Esophagus squamous epithelium (tissue), 5 donors: ENCODE data around the gene PRKCE. TPM values are rescaled to one million over a fixed set of nuclear protein-coding genes. Genes with fewer than 3 reads are reported as not detected.

Experiments
- DNase-seq: peaks from one replicate; lab custom pipeline; 2025; lab: John Stamatoyannopoulos, UW
- H3K27ac ChIP-seq, 4 donors: fragments of 200-600 bp; sonication (generic); one replicate each; pipeline ENCODE4 v1.5.1; 2016 to 2019; ENCODE audit warnings: mild to moderate bottlenecking in 1 of 4
- H3K27me3 ChIP-seq, 4 donors: fragments of 200-600 bp; sonication (generic); 1 replicate in 3 of 4; 2 replicates in 1 of 4; pipeline versions ENCODE4 v1.5.1 to v1.6.0; 2017 to 2021; ENCODE audit warnings: antibody characterized with exemption in 1 of 4
- H3K36me3 ChIP-seq, 3 donors: fragments of 200-600 bp; sonication (generic); one replicate each; pipeline ENCODE4 v1.5.1; 2016 to 2019
- H3K4me1 ChIP-seq, 3 donors: fragments of 200-600 bp; sonication (generic); one replicate each; pipeline ENCODE4 v1.5.1; 2017 to 2019
- H3K4me3 ChIP-seq, 4 donors: fragments of 200-600 bp; sonication (generic); 1 replicate in 3 of 4; 2 replicates in 1 of 4; pipeline ENCODE4 v1.5.1; 2016 to 2019; ENCODE audit warnings: mild to moderate bottlenecking in 2 of 4, moderate library complexity in 1 of 4
- H3K9me3 ChIP-seq, 3 donors: fragments of 200-600 bp; sonication (generic); one replicate each; pipeline ENCODE4 v1.5.1; 2016 to 2019
- POLR2A ChIP-seq, 4 donors: fragments of 450-650 bp; IDR thresholded peaks; one replicate each; pipeline ENCODE4 v1.6.1; 2017; ENCODE audit warnings: antibody characterized with exemption in 4 of 4, mild to moderate bottlenecking in 4 of 4, moderate library complexity in 3 of 4
- WGBS, 2 donors: methylation state at CpG; one replicate each; pipeline ENCODE4 v1.1.5; 2018; 5-methylcytosine and 5-hydroxymethylcytosine counted together
- intact Hi-C: fragments of 100-400 bp; cut with DNase I; formaldehyde crosslinking; loops from one replicate; pipeline ENCODE4 v1.15.0; 2022
- total RNA-seq, 4 donors: library from RNA; depleted of rRNA; stranded (reverse); fragments of >200 nt; gene quantifications; one replicate each; pipeline ENCODE4 v1.1.0, GENCODE V29; 2016
- TF ChIP-seq, protein P1 (sequence below), 6 experiments: fragments of 450-650 bp in 4 of 6; fragments of 200-600 bp in 2 of 6; sonication (generic) in 2 of 6; IDR thresholded peaks; one replicate each; pipeline ENCODE4 v1.5.1; 2016 to 2019; ENCODE audit warnings: antibody characterized with exemption in 6 of 6, mild to moderate bottlenecking in 4 of 6, moderate library complexity in 4 of 6
- donor health status: DM: yes; HTN: yes; CAD: no.

The PRKCE gene
- total RNA-seq, 4 donors from 2014 or later: 6.5 to 13.7 (median 9.9) TPM

DNA sequence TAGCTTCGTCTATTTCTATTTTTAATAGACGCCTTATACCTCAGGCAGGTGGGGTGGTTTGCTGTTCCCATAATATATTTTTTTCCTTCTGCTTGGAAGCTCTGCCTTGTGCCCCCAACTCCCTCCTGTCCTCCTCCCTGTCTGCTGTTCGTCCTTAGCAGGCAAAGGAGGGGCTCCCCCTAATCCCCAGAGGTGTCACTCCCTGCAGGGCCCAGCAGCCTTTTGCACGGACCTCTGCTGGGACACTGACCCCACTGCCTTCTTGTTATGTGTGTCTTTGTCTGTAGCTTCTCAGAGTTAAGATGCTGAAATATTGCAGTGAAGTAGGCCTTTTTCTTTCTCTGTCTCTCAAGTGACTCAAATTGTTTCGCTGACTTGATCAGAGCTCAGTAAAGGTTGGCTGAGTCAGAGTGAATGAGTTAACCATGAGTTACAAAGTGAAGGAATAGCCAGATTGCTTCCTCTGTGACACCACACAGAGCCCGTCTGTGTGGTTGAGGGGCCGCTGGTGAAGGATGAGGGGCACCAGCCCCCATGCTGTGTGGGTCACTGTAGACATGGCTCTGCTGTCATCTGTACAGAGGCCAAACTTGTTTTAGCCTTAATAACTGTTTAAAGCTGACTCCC, 47.7 kb downstream of the PRKCE start:
- Histone ChIP-seq H3K27ac (peak overlapping the region; percentile 4 to 66 (median 50)), H3K4me3 (no peak overlapping the region), H3K27me3 (no peaks in the 10 kb centered on the region), H3K36me3 (no peaks in the 10 kb centered on the region), H3K4me1 (peaks cover 0 to 25% (median 0%) of the 10 kb centered on the region in 3 donors), H3K9me3 (no peaks in the 10 kb centered on the region)
- no peak for DNase-seq
- 64 to 66% methylated on average over 5 to 6 of the region's 7 CpGs for WGBS, 2 donors
- TF ChIP-seq, protein P1, sequence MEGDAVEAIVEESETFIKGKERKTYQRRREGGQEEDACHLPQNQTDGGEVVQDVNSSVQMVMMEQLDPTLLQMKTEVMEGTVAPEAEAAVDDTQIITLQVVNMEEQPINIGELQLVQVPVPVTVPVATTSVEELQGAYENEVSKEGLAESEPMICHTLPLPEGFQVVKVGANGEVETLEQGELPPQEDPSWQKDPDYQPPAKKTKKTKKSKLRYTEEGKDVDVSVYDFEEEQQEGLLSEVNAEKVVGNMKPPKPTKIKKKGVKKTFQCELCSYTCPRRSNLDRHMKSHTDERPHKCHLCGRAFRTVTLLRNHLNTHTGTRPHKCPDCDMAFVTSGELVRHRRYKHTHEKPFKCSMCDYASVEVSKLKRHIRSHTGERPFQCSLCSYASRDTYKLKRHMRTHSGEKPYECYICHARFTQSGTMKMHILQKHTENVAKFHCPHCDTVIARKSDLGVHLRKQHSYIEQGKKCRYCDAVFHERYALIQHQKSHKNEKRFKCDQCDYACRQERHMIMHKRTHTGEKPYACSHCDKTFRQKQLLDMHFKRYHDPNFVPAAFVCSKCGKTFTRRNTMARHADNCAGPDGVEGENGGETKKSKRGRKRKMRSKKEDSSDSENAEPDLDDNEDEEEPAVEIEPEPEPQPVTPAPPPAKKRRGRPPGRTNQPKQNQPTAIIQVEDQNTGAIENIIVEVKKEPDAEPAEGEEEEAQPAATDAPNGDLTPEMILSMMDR (IDR thresholded peaks at IDR 0.05): no peak
- TF ChIP-seq POLR2A (IDR thresholded peaks at IDR 0.05): no peak
- intact Hi-C loops: no loop called here

DNA sequence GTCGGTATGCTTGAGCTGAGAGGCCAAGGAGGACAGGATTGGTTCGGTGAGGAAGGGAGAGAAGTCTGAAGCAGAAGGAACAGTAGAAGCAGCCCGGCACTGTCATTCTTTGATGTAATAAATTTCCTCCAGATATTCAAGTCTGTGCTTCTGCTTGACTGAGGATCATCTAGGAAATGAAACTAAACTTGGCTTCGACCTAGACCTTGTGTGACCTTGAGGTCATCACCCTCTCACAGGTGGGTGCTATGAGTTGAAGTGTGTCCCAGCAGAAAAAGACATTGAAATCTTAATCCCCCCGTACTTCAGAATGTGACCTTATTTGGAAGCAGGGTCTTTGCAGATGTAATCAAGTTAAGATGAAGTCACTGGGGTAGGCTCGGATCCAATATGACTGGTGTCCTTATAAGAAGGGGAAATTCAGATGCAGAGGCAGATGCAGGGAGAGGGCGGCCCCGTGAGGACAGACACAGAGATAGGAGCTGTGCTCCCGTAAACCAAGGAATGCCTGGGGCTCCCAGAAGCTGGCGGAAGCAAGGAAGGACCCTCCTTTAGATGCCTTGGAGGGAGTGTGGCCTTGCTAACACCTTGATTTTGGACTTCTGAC, 49.0 kb downstream of the PRKCE start:
- H3K4me1 ChIP-seq: peaks cover 0 to 35% (median 3%) of the 10 kb centered on the region in 3 donors
- WGBS, 2 donors: 78 to 87% methylated on average over 10 of the region's 10 CpGs
- H3K36me3 ChIP-seq: no peaks in the 10 kb centered on the region
- no peaks in the 10 kb centered on the region for H3K27me3 ChIP-seq
- DNase-seq: no peak
- H3K27ac ChIP-seq: peak overlapping the region in 3 of 4 donors; percentile 49 to 66 (median 50)
- intact Hi-C loops: no loop called here
- TF ChIP-seq, protein P1 (IDR thresholded peaks at IDR 0.05): no peak
- TF ChIP-seq POLR2A (IDR thresholded peaks at IDR 0.05): no peak
- H3K4me3 ChIP-seq: no peak overlapping the region
- H3K9me3 ChIP-seq: no peaks in the 10 kb centered on the region

DNA sequence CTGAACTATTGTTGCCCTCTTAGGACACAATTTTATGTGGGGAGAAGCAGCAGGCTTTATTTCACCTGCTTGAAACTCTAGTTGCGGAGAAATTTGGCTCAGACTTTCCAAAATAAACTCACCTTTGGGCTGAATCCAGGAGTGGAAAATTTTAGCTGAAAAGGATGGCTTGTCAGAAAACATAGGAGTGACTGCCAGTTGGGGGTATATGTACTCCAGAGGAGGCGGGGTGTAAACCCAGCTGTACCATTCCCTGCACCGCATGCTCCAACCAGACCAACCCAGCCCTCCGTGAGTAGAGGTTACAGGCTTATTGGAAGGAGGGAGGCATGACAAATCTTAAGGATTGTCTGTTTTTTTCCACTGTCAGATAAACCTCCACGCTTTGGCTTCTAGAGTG, 53.8 kb downstream of the PRKCE start:
- 52 to 55% methylated on average over 5 of the region's 5 CpGs for WGBS, 2 donors
- Histone ChIP-seq H3K27ac (peak overlapping the region in 1 of 4 donors; percentile 6), H3K4me1 (peaks cover 0 to 23% (median 3%) of the 10 kb centered on the region in 3 donors), H3K36me3 (peaks cover 0 to 16% (median 0%) of the 10 kb centered on the region in 3 donors), H3K27me3 (no peaks in the 10 kb centered on the region), H3K4me3 (no peak overlapping the region), H3K9me3 (no peaks in the 10 kb centered on the region)
- TF ChIP-seq, protein P1 (IDR thresholded peaks at IDR 0.05): no peak
- TF ChIP-seq POLR2A (IDR thresholded peaks at IDR 0.05): no peak
- intact Hi-C loops: no loop called here
- no peak for DNase-seq

DNA sequence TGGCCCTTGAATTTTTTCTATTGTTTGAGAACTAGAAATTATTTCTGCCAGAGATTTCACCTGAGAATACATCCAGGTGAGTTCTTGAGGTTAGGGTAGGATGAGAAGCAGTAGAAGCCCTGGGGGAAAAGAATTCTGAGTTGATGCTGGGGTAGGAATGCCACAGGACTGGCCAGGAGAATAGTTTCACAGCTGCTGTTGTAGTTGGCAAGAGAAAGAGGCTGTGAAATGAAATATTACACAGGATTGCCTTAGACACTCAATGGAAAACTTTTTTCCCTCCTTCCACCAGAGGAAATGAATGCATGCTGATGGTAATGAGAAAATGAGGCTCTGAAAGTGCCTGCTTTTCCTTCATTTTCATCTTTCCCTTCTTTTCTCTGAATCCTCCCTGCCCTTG, 54.6 kb downstream of the PRKCE start:
- H3K36me3 ChIP-seq: peaks cover 0 to 16% (median 0%) of the 10 kb centered on the region in 3 donors
- no peak overlapping the region for H3K4me3 ChIP-seq
- H3K9me3 ChIP-seq: no peaks in the 10 kb centered on the region
- no peak for DNase-seq
- intact Hi-C loops: no loop called here
- H3K4me1 ChIP-seq: peaks cover 0 to 23% (median 3%) of the 10 kb centered on the region in 3 donors
- H3K27me3 ChIP-seq: no peaks in the 10 kb centered on the region
- H3K27ac ChIP-seq: peak overlapping the region in 1 of 4 donors; percentile 6
- TF ChIP-seq, protein P1 (IDR thresholded peaks at IDR 0.05): no peak
- no peak for TF ChIP-seq POLR2A (IDR thresholded peaks at IDR 0.05)

DNA sequence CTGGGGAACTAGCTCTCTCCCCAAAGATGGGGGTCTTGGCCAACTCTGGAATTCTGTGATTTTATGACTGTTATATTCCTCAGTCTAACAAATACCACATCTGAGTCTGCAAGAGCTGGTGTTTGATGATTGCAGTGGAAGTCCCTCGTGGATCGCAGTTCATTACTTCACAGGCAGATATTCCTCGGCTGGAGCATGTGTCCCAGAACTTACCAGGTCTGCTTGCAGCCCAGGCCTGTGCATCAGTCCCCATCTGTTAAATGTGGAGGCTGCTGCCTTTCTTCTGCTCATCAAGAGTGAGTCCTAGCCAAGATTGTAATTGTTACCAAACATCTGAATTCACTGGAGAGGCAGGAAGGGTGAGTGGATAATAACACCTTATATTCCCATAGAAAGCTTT, 55.5 kb downstream of the PRKCE start:
- Histone ChIP-seq H3K9me3 (no peaks in the 10 kb centered on the region), H3K4me1 (peaks cover 0 to 23% (median 3%) of the 10 kb centered on the region in 3 donors), H3K27me3 (no peaks in the 10 kb centered on the region), H3K4me3 (no peak overlapping the region), H3K36me3 (peaks cover 0 to 16% (median 0%) of the 10 kb centered on the region in 3 donors), H3K27ac (no peak overlapping the region)
- WGBS, 2 donors: 77 to 89% methylated on average over 3 of the region's 3 CpGs
- no peak for TF ChIP-seq POLR2A (IDR thresholded peaks at IDR 0.05)
- TF ChIP-seq, protein P1 (IDR thresholded peaks at IDR 0.05): no peak
- intact Hi-C loops: no loop called here
- DNase-seq: no peak
